ENCODE results near the gene RFX8.
A peak's percentile ranks its signal among the peaks of the same experiment; 100 is the strongest.
"Not testable (repeated sequence)": the region's sequence is repeated elsewhere in the genome, so short reads cannot be mapped to it uniquely, and the experiment has no call there.

The RFX8 gene

DNA sequence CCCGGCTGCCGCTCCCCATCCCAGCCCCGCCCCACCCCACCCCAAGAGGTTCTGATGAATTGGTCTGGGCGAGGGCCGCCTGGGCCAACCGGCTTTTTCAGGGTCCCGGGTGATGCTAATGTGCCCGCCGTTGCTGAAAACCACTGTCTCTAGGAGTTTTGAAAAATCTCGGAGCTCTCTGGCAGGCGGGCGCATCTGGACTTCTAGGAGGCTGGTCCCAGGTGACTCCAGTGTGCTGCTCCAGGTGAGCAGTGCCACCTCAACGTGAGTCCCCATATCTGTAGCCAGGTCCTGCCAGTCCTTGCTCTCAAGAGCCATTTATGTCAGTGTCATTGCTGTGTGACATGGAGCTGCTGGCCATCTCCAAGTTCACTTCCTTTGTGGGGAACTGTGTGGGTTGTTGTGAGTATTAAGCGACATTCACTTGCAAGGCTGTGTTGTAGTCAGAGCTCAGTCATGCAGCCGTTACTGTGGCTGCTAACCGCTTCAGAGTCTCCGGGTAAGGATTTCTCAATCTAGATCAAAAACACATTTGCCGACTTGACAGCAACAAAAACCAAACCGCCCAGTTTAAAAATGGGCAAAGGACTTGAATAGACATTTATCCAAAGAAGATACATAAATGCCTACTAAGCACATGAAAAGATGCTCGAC is at the start of gene RFX8:
RFX8 (minus strand) TSS at position 382 of the 654 bp plus-strand sequence. CDS start 8,264 bp downstream, outside the sequence.
- no peak for DNase-seq

- DNase-seq = no peak
Observed at GRCh38 chr2:101521487-101521886, 46.6 kb upstream of the RFX8 start.

- no peak for DNase-seq
Observed at GRCh38 chr2:101520246-101520645, 45.3 kb upstream of the RFX8 start.

- DNase-seq = peak; percentile 74
Observed at GRCh38 chr2:101518578-101519492, 43.9 kb upstream of the RFX8 start.

- no peak for DNase-seq
Observed at GRCh38 chr2:101517758-101518271, 42.9 kb upstream of the RFX8 start.

- no peak for DNase-seq
Observed at GRCh38 chr2:101516823-101517690, 42.1 kb upstream of the RFX8 start.

DNA sequence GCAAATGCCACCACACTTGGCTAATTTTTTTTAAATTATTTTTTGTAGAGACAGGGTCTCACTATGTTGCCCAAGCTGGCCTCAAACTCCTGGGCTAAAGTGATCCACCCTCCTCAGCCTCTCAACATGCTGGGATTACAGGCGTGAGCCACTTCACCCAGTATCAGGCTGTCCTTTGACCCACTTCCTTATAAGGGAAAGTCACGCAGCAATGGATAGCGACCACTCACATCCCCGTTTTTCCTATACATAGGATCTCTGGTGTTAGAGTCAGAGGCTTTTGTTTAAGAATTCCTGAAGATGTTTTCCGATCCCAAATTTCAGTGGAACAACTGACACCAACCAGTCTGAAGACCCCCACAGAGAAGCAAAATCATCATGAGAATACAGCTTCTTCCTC is 41.4 kb upstream of the RFX8 start:
- no peak for DNase-seq

DNA sequence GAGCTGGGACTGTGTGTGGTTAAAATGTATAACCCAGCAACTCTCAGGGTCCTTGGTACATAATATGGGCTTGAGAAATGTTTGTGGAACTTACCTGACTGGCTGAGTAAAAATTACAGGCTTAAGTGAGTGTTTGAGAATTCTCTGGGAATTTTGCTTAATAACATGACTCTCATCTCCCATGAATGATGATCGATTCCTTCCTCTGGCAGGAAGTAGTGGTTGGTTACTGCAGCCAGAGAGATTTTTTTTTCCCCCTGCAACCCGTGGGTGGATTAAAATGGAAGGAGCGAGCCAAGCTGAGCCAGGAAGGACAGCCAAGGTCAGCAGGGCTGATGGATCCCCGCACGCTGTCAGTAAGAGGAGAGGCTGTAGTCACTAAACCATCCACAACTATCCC is 40.6 kb upstream of the RFX8 start:
- DNase-seq = no peak

DNA sequence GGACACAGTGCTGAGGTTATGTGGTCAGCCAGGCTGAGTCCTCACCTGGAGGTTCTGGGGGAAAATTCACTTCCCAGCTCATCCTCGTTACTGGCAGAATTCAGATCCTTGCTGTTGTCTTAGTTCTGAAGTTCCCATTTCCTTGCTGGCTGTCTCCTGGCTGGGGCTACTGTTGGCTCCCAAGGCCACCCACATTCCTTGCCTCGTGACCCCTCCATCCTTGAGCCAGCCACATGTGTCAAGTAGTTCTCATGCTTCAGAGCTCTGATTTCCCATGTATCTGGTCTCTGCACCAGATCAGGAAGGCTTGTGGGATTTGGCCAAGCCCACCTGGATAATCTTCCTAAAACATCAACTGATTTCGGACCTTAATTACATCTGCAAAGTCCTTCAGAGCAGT is 38.1 kb upstream of the RFX8 start:
- DNase-seq = no peak

GRCh38 chr2:101511381-101511780 is 36.5 kb upstream of the RFX8 start:
- DNase-seq = no peak

DNA sequence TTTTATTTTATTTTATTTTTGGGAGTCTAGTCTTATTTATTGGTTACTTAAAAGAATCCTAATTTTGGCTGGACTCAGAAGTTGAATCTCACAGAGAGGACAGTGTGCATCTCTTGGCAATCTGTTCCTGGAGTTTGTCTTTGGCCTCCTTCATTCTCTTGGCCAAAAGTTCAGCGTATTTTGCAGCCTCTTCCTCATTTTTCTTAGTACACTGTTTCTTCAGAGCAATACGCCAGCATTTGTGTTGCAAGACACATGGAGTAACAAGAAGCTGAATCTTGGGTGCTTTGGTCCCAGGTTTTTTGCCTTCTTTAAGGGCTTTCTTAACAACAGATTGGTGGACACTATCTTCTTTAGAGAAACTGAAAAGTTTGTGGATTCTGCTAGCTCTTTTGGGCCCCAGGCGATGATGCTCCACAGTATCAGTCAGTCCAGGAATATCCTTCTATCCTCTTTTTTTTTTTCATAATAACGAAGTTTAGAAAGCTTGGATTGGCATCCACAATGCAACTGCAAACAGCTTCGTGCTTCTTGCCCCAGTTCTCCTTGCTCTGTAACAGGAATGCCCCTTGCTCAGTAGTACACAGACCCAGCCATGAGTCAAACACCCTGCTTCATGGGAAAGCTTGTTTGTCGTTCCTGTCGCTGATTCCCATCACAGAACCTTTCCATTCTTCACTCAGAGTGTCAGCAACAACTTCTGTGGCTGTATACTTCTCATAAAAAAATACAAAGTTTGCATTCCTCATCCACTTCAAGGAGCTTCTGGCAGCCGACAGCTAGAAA is 34.8 kb upstream of the RFX8 start:
- DNase-seq = no peak

- no peak for DNase-seq
Observed at GRCh38 chr2:101508636-101509035, 33.7 kb upstream of the RFX8 start.

- not testable (repeated sequence) for DNase-seq
Observed at GRCh38 chr2:101505276-101505675, 30.4 kb upstream of the RFX8 start.

GRCh38 chr2:101504744-101505143 is 29.8 kb upstream of the RFX8 start:
- not testable (repeated sequence) for DNase-seq

DNA sequence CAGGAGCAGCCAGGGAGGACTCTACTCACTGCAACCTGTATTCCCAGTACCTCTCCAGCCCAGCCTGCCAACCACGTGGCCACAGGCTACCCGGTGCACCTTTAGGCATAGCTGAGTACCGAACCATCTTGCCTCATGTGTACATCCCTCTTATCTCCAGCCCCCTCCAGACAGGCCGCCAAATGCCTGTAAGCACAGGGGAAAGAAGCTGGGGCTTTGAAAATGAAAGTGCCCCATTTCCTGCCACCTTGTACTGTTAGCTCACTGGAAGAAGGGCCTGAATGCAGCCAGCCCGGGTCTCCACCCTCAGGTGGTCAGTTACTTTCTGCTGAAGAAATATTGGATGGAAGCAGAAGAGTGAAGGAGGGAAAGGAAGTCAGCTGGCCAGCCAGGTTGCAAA is 27.2 kb upstream of the RFX8 start:
- no peak for DNase-seq

DNA sequence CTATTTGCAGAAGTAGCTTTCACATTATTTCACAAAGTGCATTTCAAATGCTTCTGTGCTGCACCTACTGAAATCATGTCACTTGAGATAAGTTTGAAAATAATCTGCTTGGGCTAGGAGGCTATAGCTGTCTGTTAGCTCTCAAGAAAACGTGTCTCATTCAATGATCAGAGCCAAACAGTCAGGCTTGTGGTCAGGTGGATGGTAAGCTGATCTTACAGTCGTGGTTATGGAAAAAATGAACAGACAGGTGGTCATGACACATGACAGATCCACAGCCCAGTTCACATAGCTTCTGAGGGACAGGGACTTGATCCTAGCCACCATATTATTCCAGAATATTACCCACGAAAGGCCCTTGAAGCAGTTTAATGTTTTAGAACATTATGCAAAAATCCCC is 26.5 kb upstream of the RFX8 start:
- no peak for DNase-seq

- DNase-seq = no peak
Observed at GRCh38 chr2:101500860-101501259, 25.9 kb upstream of the RFX8 start.

GRCh38 chr2:101500180-101500579 is 25.3 kb upstream of the RFX8 start:
- no peak for DNase-seq

GRCh38 chr2:101496279-101496678 is 21.4 kb upstream of the RFX8 start:
- DNase-seq = no peak

- DNase-seq = no peak
Observed at GRCh38 chr2:101492936-101493473, 18.1 kb upstream of the RFX8 start.

GRCh38 chr2:101486994-101487393 is 12.1 kb upstream of the RFX8 start:
- no peak for DNase-seq

DNA sequence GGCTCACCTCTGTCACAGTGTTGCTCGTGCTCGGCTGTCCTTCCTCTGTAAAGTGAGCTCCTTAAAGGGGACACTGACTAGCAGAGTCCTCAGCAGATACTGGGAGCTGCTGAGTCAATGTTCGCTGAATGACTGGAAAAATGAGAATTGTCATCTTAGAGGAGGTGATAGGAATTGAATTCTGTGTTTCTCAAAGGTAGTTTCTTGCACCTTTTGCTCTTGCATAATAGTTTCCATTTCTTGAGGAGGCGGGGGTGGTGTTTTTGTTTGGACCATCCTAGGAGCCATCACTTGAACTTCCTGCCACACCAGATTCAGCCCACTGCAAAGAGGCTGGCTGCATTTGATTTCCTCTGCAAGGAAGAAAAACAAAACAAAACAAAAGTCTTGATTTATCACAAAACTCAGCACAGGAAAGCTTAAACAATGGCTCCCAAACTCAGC is 11.4 kb upstream of the RFX8 start:
- DNase-seq = no peak

All from midbrain (tissue), 1 donor.